GM23248 (cell line): ENCODE data around the gene IER3IP1. TPM values are rescaled to one million over a fixed set of nuclear protein-coding genes. Genes with fewer than 3 reads are reported as not detected.
A peak's percentile ranks its signal among the peaks of the same experiment; 100 is the strongest.

Experiments
- DNase-seq: peaks from one replicate; pipeline ENCODE4 v3.0.0-alpha.2; 2015
- H2AFZ ChIP-seq: fragments of 200-600 bp; sonication (generic); 2 replicates; pipeline ENCODE4 v1.6.1; 2016; ENCODE audit warnings: antibody characterized with exemption
- H3F3A ChIP-seq: fragments of 200-600 bp; sonication (generic); 2 replicates; pipeline ENCODE4 v1.6.1; 2016; ENCODE audit warnings: mild to moderate bottlenecking, antibody characterized with exemption, mixed run types; ENCODE audit not compliant: insufficient read depth
- H3K27ac ChIP-seq: fragments of 200-600 bp; sonication (generic); 2 replicates; pipeline ENCODE4 v1.5.1; 2016; ENCODE audit warnings: mild to moderate bottlenecking
- H3K27me3 ChIP-seq: fragments of 200-600 bp; sonication (generic); replicated peaks from 2 replicates; pipeline ENCODE4 v1.6.1; 2016; ENCODE audit warnings: mild to moderate bottlenecking; ENCODE audit not compliant: insufficient read depth
- H3K36me3 ChIP-seq: fragments of 200-600 bp; sonication (generic); 2 replicates; pipeline ENCODE4 v1.6.1; 2016; ENCODE audit warnings: low read depth, mild to moderate bottlenecking
- H3K4me1 ChIP-seq: fragments of 200-600 bp; sonication (generic); 2 replicates; pipeline ENCODE4 v1.6.1; 2016; ENCODE audit warnings: mild to moderate bottlenecking; ENCODE audit not compliant: insufficient read depth
- H3K4me2 ChIP-seq: fragments of 200-600 bp; sonication (generic); one replicate; pipeline ENCODE4 v1.6.1; 2016; ENCODE audit warnings: mild to moderate bottlenecking; ENCODE audit not compliant: unreplicated experiment
- H3K4me3 ChIP-seq: fragments of 200-600 bp; sonication (generic); 2 replicates; pipeline ENCODE4 v1.5.1; 2016; ENCODE audit warnings: mild to moderate bottlenecking
- H3K79me2 ChIP-seq: fragments of 200-600 bp; sonication (generic); 2 replicates; pipeline ENCODE4 v1.6.1; 2016; ENCODE audit warnings: mild to moderate bottlenecking; ENCODE audit not compliant: insufficient read depth
- H3K9ac ChIP-seq: fragments of 200-600 bp; sonication (generic); 2 replicates; pipeline ENCODE4 v1.6.1; 2016; ENCODE audit warnings: mild to moderate bottlenecking
- H3K9me2 ChIP-seq: fragments of 200-600 bp; sonication (generic); 2 replicates; pipeline ENCODE4 v1.6.1; 2016; ENCODE audit warnings: mixed run types, mild to moderate bottlenecking, moderate library complexity; ENCODE audit not compliant: insufficient read depth
- H3K9me3 ChIP-seq: fragments of 200-600 bp; sonication (generic); one replicate; pipeline ENCODE4 v1.6.1; 2017; ENCODE audit warnings: low read depth
- H4K20me1 ChIP-seq: fragments of 200-600 bp; sonication (generic); 2 replicates; pipeline ENCODE4 v1.6.0; 2016; ENCODE audit not compliant: insufficient read depth
- EZH2 ChIP-seq: fragments of 200-600 bp; sonication (generic); IDR thresholded peaks from 2 replicates; pipeline ENCODE4 v1.6.1; 2018; ENCODE audit warnings: antibody characterized with exemption, mild to moderate bottlenecking; ENCODE audit not compliant: insufficient read depth, poor library complexity, severe bottlenecking
- EZH2phosphoT487 ChIP-seq: fragments of 200-600 bp; sonication (generic); IDR thresholded peaks from 2 replicates; pipeline ENCODE4 v1.6.1; 2018; ENCODE audit warnings: antibody characterized with exemption, moderate library complexity, mild to moderate bottlenecking, low read depth; ENCODE audit not compliant: insufficient read depth
- WGBS, 2 experiments: methylation state at CpG; one replicate each; pipeline ENCODE4 v1.1.6; 2015 to 2017; ENCODE audit warnings: low lambda C conversion rate in 2 of 2, low coverage in 1 of 2; ENCODE audit errors: missing lambda C conversion rate in 2 of 2; 5-methylcytosine and 5-hydroxymethylcytosine counted together
- in situ Hi-C: fragments of 300-500 bp; cut with MboI; formaldehyde crosslinking; loops from 2 replicates; pipeline ENCODE4 v1.15.0; 2020
- polyA plus RNA-seq: library from polyadenylated mRNA; unstranded; fragments of >200 nt; fragmentation: Nextera tagmentation; extraction: Ambion mirVana; gene quantifications from 2 replicates; pipeline ENCODE4 v1.2.1, GENCODE V29; 2016
- total RNA-seq: library from RNA; depleted of rRNA; stranded (reverse); fragments of >200 nt; shearing (Covaris generic); gene quantifications from 2 replicates; pipeline ENCODE4 v1.2.3, GENCODE V29; 2014

The IER3IP1 gene
- total and polyA plus RNA-seq, 2 experiments from 2014 or later = 26.3 to 39.8 TPM

- no peak overlapping the region for H3K4me3 ChIP-seq
- no peaks in the 10 kb centered on the region for H3K27me3 ChIP-seq
- no peaks in the 10 kb centered on the region for H4K20me1 ChIP-seq
- peaks cover 23% of the 10 kb centered on the region for H3F3A ChIP-seq
- no peak overlapping the region for H3K27ac ChIP-seq
- H3K79me2 ChIP-seq = no peaks in the 10 kb centered on the region
- no peak for DNase-seq
- no peak overlapping the region for H3K9ac ChIP-seq
- whole genome bisulfite sequencing, 2 experiments = 98% methylated on average over 4 of the region's 4 CpGs
- no peaks in the 10 kb centered on the region for H3K9me2 ChIP-seq
- TF ChIP-seq EZH2 (no peak), EZH2phosphoT487 (no peak)
- H3K9me3 ChIP-seq = no peaks in the 10 kb centered on the region
- H3K36me3 ChIP-seq = 0 out of 2 replicates have a peak, but pooled peaks cover 3% of the 10 kb centered on the region
- no peak overlapping the region for H3K4me2 ChIP-seq
- H3K4me1 ChIP-seq = peaks cover 15% of the 10 kb centered on the region
- no peak overlapping the region for H2AFZ ChIP-seq
- in situ Hi-C loops = no loop called here
These were observed 55.7 kb downstream of the IER3IP1 start for GRCh38 chr18:47120428-47120827.

GRCh38 chr18:47118981-47119380, 57.2 kb downstream of the IER3IP1 start:
- 11 to 12% methylated on average over 2 of the region's 2 CpGs for WGBS, 2 experiments
- Histone ChIP-seq H3K4me3 (no peak overlapping the region), H3K9me3 (no peaks in the 10 kb centered on the region), H3K79me2 (no peaks in the 10 kb centered on the region), H3K27me3 (no peaks in the 10 kb centered on the region), H3K4me2 (peak overlapping the region; percentile 2), H3K36me3 (peaks cover 6% of the 10 kb centered on the region; the same call in 1 of the 2 replicates), H3K9me2 (no peaks in the 10 kb centered on the region), H3K27ac (peak overlapping the region; percentile 57), H2AFZ (no peak overlapping the region), H3K9ac (no peak overlapping the region), H3K4me1 (peaks cover 20% of the 10 kb centered on the region), H4K20me1 (no peaks in the 10 kb centered on the region), H3F3A (peaks cover 23% of the 10 kb centered on the region)
- TF ChIP-seq EZH2phosphoT487 = no peak
- in situ Hi-C loops = no loop called here
- peak; percentile 80 for DNase-seq

- Histone ChIP-seq H3K9ac (no peak overlapping the region), H3F3A (peaks cover 21% of the 10 kb centered on the region), H3K79me2 (no peaks in the 10 kb centered on the region), H3K9me2 (no peaks in the 10 kb centered on the region), H3K9me3 (no peaks in the 10 kb centered on the region), H3K27ac (no peak overlapping the region), H3K4me2 (no peak overlapping the region), H3K4me1 (peaks cover 20% of the 10 kb centered on the region), H4K20me1 (no peaks in the 10 kb centered on the region), H3K27me3 (no peaks in the 10 kb centered on the region), H2AFZ (no peak overlapping the region), H3K36me3 (peaks cover 21% of the 10 kb centered on the region; the same call in 1 of the 2 replicates), H3K4me3 (no peak overlapping the region)
- 71 to 73% methylated on average over 2 of the region's 2 CpGs for WGBS, 2 experiments
- in situ Hi-C loops = no loop called here
- DNase-seq = no peak
- TF ChIP-seq EZH2 (no peak), EZH2phosphoT487 (no peak)
These were observed 61.0 kb downstream of the IER3IP1 start for GRCh38 chr18:47115205-47115604.

GRCh38 chr18:47113796-47114540, 62.2 kb downstream of the IER3IP1 start:
- WGBS, 2 experiments = 63 to 72% methylated on average over 2 of the region's 2 CpGs
- in situ Hi-C loops = no loop called here

More at GRCh38 chr18:47113796-47114540, 62.2 kb downstream of the IER3IP1 start:
- no peaks in the 10 kb centered on the region for H3K9me3 ChIP-seq
- no peaks in the 10 kb centered on the region for H3K79me2 ChIP-seq
- H3K9me2 ChIP-seq = no peaks in the 10 kb centered on the region
- TF ChIP-seq EZH2 = no peak
- TF ChIP-seq EZH2phosphoT487 = no peak
- no peak overlapping the region for H2AFZ ChIP-seq
- no peak overlapping the region for H3K4me2 ChIP-seq
- DNase-seq = peak; percentile 63
- peaks cover 12% of the 10 kb centered on the region; the same call in 1 of the 2 replicates for H3K4me1 ChIP-seq
- H4K20me1 ChIP-seq = no peaks in the 10 kb centered on the region
- H3F3A ChIP-seq = peaks cover 9% of the 10 kb centered on the region
- no peaks in the 10 kb centered on the region for H3K27me3 ChIP-seq
- peaks cover 23% of the 10 kb centered on the region; the same call in 1 of the 2 replicates for H3K36me3 ChIP-seq
- H3K4me3 ChIP-seq = no peak overlapping the region
- no peak overlapping the region for H3K27ac ChIP-seq
- no peak overlapping the region for H3K9ac ChIP-seq
